ENCODE measurements around the gene MED28.

MED28 gene

DNA sequence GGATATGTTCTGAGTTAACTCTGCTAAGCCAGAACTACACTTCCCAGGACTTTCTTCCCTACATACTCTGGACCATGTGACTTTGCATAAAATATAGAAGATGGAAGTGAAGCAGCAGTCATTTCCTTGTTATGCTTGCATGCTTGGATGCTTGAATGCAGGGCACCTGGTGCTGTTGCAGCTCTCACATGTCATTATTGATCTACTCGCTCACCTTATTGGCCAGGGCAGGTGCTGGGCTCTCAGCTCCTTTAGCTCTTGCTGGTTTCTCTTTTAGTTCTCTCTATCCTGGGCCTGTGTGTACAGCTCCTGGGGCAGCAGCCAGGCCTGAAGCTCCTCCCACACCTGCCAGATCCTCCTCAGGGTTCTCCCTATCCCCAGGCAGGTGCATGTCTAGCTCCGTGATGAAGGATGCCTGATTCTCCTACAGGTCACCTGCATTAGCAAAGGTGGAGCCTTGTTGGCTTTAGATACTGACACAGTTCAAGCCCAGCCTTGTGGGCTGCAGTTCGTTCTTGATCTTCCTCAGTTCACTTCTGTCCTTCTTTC, 53.3 kb downstream of the MED28 start:
- TF ChIP-seq, protein P1, sequence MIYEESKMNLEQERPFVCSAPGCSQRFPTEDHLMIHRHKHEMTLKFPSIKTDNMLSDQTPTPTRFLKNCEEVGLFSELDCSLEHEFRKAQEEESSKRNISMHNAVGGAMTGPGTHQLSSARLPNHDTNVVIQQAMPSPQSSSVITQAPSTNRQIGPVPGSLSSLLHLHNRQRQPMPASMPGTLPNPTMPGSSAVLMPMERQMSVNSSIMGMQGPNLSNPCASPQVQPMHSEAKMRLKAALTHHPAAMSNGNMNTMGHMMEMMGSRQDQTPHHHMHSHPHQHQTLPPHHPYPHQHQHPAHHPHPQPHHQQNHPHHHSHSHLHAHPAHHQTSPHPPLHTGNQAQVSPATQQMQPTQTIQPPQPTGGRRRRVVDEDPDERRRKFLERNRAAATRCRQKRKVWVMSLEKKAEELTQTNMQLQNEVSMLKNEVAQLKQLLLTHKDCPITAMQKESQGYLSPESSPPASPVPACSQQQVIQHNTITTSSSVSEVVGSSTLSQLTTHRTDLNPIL (CRISPR knock-in tag; IDR thresholded peaks at IDR 0.05; ENCODE audit: low read depth) = no peak
- TF ChIP-seq ZFP30 (CRISPR knock-in tag; IDR thresholded peaks at IDR 0.05) (no peak), ZNF565 (CRISPR knock-in tag; conservative IDR thresholded peaks at IDR 0.05; ENCODE audit: low read depth) (no peak), ZNF8 (CRISPR knock-in tag; IDR thresholded peaks at IDR 0.05) (no peak), RARB (CRISPR knock-in tag; IDR thresholded peaks at IDR 0.05) (no peak), ZFP3 (CRISPR knock-in tag; IDR thresholded peaks at IDR 0.05) (no peak), ISL1 (CRISPR knock-in tag; IDR thresholded peaks at IDR 0.05) (no peak), TOX (CRISPR knock-in tag; IDR thresholded peaks at IDR 0.05; ENCODE audit: borderline replicate concordance) (no peak), BACH2 (CRISPR knock-in tag; IDR thresholded peaks at IDR 0.05; ENCODE audit: borderline replicate concordance) (no peak), ZC3H10 (CRISPR knock-in tag; IDR thresholded peaks at IDR 0.05) (no peak), CSDC2 (CRISPR knock-in tag; IDR thresholded peaks at IDR 0.05) (no peak), OSR1 (CRISPR knock-in tag; IDR thresholded peaks at IDR 0.05) (no peak)
- TF ChIP-seq, protein P2, sequence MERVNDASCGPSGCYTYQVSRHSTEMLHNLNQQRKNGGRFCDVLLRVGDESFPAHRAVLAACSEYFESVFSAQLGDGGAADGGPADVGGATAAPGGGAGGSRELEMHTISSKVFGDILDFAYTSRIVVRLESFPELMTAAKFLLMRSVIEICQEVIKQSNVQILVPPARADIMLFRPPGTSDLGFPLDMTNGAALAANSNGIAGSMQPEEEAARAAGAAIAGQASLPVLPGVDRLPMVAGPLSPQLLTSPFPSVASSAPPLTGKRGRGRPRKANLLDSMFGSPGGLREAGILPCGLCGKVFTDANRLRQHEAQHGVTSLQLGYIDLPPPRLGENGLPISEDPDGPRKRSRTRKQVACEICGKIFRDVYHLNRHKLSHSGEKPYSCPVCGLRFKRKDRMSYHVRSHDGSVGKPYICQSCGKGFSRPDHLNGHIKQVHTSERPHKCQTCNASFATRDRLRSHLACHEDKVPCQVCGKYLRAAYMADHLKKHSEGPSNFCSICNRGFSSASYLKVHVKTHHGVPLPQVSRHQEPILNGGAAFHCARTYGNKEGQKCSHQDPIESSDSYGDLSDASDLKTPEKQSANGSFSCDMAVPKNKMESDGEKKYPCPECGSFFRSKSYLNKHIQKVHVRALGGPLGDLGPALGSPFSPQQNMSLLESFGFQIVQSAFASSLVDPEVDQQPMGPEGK (CRISPR knock-in tag; IDR thresholded peaks at IDR 0.05; ENCODE audit: borderline replicate concordance) = no peak
- TF ChIP-seq, protein P3, sequence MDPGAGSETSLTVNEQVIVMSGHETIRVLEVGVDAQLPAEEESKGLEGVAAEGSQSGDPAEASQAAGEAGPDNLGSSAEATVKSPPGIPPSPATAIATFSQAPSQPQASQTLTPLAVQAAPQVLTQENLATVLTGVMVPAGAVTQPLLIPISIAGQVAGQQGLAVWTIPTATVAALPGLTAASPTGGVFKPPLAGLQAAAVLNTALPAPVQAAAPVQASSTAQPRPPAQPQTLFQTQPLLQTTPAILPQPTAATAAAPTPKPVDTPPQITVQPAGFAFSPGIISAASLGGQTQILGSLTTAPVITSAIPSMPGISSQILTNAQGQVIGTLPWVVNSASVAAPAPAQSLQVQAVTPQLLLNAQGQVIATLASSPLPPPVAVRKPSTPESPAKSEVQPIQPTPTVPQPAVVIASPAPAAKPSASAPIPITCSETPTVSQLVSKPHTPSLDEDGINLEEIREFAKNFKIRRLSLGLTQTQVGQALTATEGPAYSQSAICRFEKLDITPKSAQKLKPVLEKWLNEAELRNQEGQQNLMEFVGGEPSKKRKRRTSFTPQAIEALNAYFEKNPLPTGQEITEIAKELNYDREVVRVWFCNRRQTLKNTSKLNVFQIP (CRISPR knock-in tag; IDR thresholded peaks at IDR 0.05; ENCODE audit: borderline replicate concordance, low read depth) = no peak
- ATAC-seq = no peak

DNA sequence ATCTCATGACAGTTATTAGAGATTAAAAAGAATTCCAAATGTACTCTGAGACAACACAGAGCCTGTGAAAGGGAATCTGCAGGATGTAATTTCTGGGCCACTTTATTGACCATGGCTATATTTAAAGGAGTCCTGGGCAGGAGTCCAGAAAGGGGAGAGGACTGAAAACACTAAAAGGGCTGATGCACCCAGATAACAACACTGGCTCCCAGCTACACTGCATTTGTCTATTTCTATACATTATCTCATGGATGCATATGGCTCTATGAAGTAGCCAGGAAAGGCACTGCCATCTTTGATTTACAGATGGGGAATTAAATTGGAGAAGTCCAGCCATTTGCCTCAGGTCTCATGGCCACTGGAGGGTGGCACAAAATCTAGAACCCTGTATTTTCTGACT, 56.0 kb downstream of the MED28 start:
- TF ChIP-seq ISL1 (CRISPR knock-in tag; IDR thresholded peaks at IDR 0.05) (peak; percentile 92), ZNF8 (CRISPR knock-in tag; IDR thresholded peaks at IDR 0.05) (peak; percentile 28; the same call in 1 of the 2 replicates), ZFP3 (CRISPR knock-in tag; IDR thresholded peaks at IDR 0.05) (no peak), ZNF70 (CRISPR knock-in tag; IDR thresholded peaks at IDR 0.05) (peak; percentile 44), PPARA (CRISPR knock-in tag; IDR thresholded peaks at IDR 0.05; ENCODE audit: borderline replicate concordance) (no peak), TCF4 (CRISPR knock-in tag; IDR thresholded peaks at IDR 0.05; ENCODE audit: borderline replicate concordance) (peak; percentile 89)
- TF ChIP-seq, protein P4, sequence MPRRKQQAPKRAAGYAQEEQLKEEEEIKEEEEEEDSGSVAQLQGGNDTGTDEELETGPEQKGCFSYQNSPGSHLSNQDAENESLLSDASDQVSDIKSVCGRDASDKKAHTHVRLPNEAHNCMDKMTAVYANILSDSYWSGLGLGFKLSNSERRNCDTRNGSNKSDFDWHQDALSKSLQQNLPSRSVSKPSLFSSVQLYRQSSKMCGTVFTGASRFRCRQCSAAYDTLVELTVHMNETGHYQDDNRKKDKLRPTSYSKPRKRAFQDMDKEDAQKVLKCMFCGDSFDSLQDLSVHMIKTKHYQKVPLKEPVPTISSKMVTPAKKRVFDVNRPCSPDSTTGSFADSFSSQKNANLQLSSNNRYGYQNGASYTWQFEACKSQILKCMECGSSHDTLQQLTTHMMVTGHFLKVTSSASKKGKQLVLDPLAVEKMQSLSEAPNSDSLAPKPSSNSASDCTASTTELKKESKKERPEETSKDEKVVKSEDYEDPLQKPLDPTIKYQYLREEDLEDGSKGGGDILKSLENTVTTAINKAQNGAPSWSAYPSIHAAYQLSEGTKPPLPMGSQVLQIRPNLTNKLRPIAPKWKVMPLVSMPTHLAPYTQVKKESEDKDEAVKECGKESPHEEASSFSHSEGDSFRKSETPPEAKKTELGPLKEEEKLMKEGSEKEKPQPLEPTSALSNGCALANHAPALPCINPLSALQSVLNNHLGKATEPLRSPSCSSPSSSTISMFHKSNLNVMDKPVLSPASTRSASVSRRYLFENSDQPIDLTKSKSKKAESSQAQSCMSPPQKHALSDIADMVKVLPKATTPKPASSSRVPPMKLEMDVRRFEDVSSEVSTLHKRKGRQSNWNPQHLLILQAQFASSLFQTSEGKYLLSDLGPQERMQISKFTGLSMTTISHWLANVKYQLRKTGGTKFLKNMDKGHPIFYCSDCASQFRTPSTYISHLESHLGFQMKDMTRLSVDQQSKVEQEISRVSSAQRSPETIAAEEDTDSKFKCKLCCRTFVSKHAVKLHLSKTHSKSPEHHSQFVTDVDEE (CRISPR knock-in tag; IDR thresholded peaks at IDR 0.05) = peak; percentile 91
- TF ChIP-seq, protein P5, sequence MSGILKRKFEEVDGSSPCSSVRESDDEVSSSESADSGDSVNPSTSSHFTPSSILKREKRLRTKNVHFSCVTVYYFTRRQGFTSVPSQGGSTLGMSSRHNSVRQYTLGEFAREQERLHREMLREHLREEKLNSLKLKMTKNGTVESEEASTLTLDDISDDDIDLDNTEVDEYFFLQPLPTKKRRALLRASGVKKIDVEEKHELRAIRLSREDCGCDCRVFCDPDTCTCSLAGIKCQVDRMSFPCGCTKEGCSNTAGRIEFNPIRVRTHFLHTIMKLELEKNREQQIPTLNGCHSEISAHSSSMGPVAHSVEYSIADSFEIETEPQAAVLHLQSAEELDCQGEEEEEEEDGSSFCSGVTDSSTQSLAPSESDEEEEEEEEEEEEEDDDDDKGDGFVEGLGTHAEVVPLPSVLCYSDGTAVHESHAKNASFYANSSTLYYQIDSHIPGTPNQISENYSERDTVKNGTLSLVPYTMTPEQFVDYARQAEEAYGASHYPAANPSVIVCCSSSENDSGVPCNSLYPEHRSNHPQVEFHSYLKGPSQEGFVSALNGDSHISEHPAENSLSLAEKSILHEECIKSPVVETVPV (CRISPR knock-in tag; IDR thresholded peaks at IDR 0.05) = peak; percentile 49; the same call in 1 of the 2 replicates
- TF ChIP-seq, protein P1 (CRISPR knock-in tag; IDR thresholded peaks at IDR 0.05; ENCODE audit: low read depth) = peak; percentile 32; the same call in 1 of the 2 replicates
- ATAC-seq = peak; percentile 54; the same call in 1 of the 3 replicates

Data from SK-N-SH treated with all-trans-retinoic acid at 6 μM for 48 hours (cell line).